IMR-90 (cell line): ENCODE measurements around the gene IGIP. TPM values are rescaled to one million over a fixed set of nuclear protein-coding genes. Genes with fewer than 3 reads are reported as not detected.

Source experiments
- ATAC-seq: fragments of 200-7000 bp; cut with Tn5 transposase; 2 replicates; pipeline ENCODE4 v1.9.1; 2020; ENCODE audit warnings: low read depth, mild to moderate bottlenecking, moderate library complexity
- BruUV-seq: library from RNA; stranded (reverse); fragments of 400-500 nt; replicated peaks from 2 replicates; lab custom pipeline; 2021; lab: Mats Ljungman, UMichigan
- CTCF ChIA-PET: fragments of 300-600 bp; formaldehyde crosslinking; extraction: SDS; loops from one replicate; lab custom pipeline; 2021; ENCODE audit warnings: antibody characterized with exemption; lab: Yijun Ruan, JAX
- POLR2A ChIA-PET: fragments of 300-600 bp; sonication (Branson Sonifier 250); formaldehyde crosslinking; loops from one replicate; lab custom pipeline; 2022; ENCODE audit warnings: antibody characterized with exemption; ENCODE audit not compliant: unreplicated experiment; lab: Charles Lee
- DNase-seq: peaks from one replicate; pipeline ENCODE4 v3.0.0; 2013
- H2AFZ ChIP-seq: replicated peaks from 2 replicates; pipeline ENCODE3; 2013; ENCODE audit warnings: low read length, mild to moderate bottlenecking; ENCODE audit not compliant: poor library complexity
- H2AK5ac ChIP-seq: 2 replicates; pipeline ENCODE4 v1.6.1; 2013; ENCODE audit warnings: low read depth, low read length, inconsistent platforms
- H2AK9ac ChIP-seq: replicated peaks from 2 replicates; pipeline ENCODE3; 2013; ENCODE audit warnings: mild to moderate bottlenecking, low read depth, low read length, moderate library complexity; ENCODE audit not compliant: poor library complexity
- H2BK120ac ChIP-seq: 2 replicates; pipeline ENCODE4 v1.6.1; 2013; ENCODE audit warnings: low read depth, low read length, inconsistent platforms
- H2BK15ac ChIP-seq: 3 replicates; pipeline ENCODE4 v1.6.1; 2013; ENCODE audit warnings: low read depth, low read length, inconsistent platforms
- H2BK20ac ChIP-seq: 2 replicates; pipeline ENCODE4 v1.6.1; 2013; ENCODE audit warnings: low read depth, mild to moderate bottlenecking, inconsistent platforms, low read length, moderate library complexity
- H2BK5ac ChIP-seq: 2 replicates; pipeline ENCODE4 v1.6.1; 2013; ENCODE audit warnings: mild to moderate bottlenecking, low read depth, low read length, inconsistent platforms; ENCODE audit not compliant: poor library complexity, severe bottlenecking
- H3K14ac ChIP-seq: replicated peaks from 2 replicates; pipeline ENCODE4 v1.6.1; 2013; ENCODE audit warnings: low read depth, low read length, inconsistent platforms
- H3K18ac ChIP-seq: 2 replicates; pipeline ENCODE4 v1.6.1; 2013; ENCODE audit warnings: low read depth, low read length, control low read depth
- H3K23ac ChIP-seq: 2 replicates; pipeline ENCODE4 v1.6.1; 2013; ENCODE audit warnings: low read depth, low read length, inconsistent platforms
- H3K27ac ChIP-seq: 2 replicates; pipeline ENCODE4 v1.5.1; 2013; ENCODE audit warnings: mild to moderate bottlenecking, control low read depth, low read length; ENCODE audit not compliant: insufficient read depth
- H3K27me3 ChIP-seq: 2 replicates; pipeline ENCODE4 v1.6.1; 2013; ENCODE audit warnings: low read length; ENCODE audit not compliant: control insufficient read depth, insufficient read depth
- H3K36me3 ChIP-seq: 2 replicates; pipeline ENCODE4 v1.6.1; 2013; ENCODE audit warnings: low read length, mixed read lengths; ENCODE audit not compliant: control insufficient read depth, insufficient read depth
- H3K4ac ChIP-seq: 2 replicates; pipeline ENCODE4 v1.6.1; 2013; ENCODE audit warnings: low read depth, low read length, inconsistent platforms
- H3K4me1 ChIP-seq: 2 replicates; pipeline ENCODE4 v1.6.1; 2013; ENCODE audit warnings: low read length, mixed read lengths; ENCODE audit not compliant: control insufficient read depth, insufficient read depth
- H3K4me2 ChIP-seq: 2 replicates; pipeline ENCODE4 v1.6.1; 2013; ENCODE audit warnings: low read depth, mild to moderate bottlenecking, control low read depth, low read length, moderate library complexity
- H3K4me3 ChIP-seq: 2 replicates; pipeline ENCODE4 v1.5.1; 2013; ENCODE audit warnings: low read depth, mild to moderate bottlenecking, control low read depth, low read length, moderate library complexity; ENCODE audit not compliant: insufficient read depth
- H3K56ac ChIP-seq: 2 replicates; pipeline ENCODE4 v1.6.1; 2013; ENCODE audit warnings: low read length, inconsistent platforms; ENCODE audit not compliant: insufficient read depth; ENCODE audit errors: extremely low read depth
- H3K79me1 ChIP-seq, 2 experiments: 2 replicates each; pipeline ENCODE4 v1.6.1; 2013; ENCODE audit warnings: low read length in 2 of 2, inconsistent platforms in 1 of 2, low read depth in 1 of 2
- H3K9ac ChIP-seq: 2 replicates; pipeline ENCODE4 v1.6.1; 2013; ENCODE audit warnings: low read depth, low read length, control low read depth
- H3K9me1 ChIP-seq: 2 replicates; pipeline ENCODE4 v1.6.1; 2013; ENCODE audit warnings: low read length, inconsistent platforms; ENCODE audit not compliant: insufficient read depth
- H3K9me3 ChIP-seq: 2 replicates; pipeline ENCODE4 v1.6.1; 2013; ENCODE audit warnings: low read length; ENCODE audit not compliant: control insufficient read depth, insufficient read depth
- H4K20me1 ChIP-seq: 2 replicates; pipeline ENCODE4 v1.6.1; 2013; ENCODE audit warnings: low read length, inconsistent platforms; ENCODE audit not compliant: insufficient read depth
- H4K5ac ChIP-seq: 2 replicates; pipeline ENCODE4 v1.6.1; 2013; ENCODE audit warnings: mild to moderate bottlenecking, low read depth, low read length, control low read depth
- H4K8ac ChIP-seq, 2 experiments: 2 replicates each; pipeline ENCODE4 v1.6.1; 2013; ENCODE audit warnings: low read depth in 2 of 2, low read length in 2 of 2, control low read depth in 1 of 2, inconsistent platforms in 1 of 2
- H4K91ac ChIP-seq: 2 replicates; pipeline ENCODE4 v1.6.1; 2013; ENCODE audit warnings: low read depth, low read length, inconsistent platforms; ENCODE audit not compliant: insufficient read depth
- CEBPB ChIP-seq: IDR thresholded peaks from 2 replicates; pipeline ENCODE4 v1.6.1; 2012; ENCODE audit warnings: low read depth, low read length, improper control_type of control experiment
- CTCF ChIP-seq: conservative IDR thresholded peaks from 2 replicates; pipeline ENCODE4 v1.5.1; 2012; ENCODE audit warnings: mild to moderate bottlenecking, low read depth, low read length, improper control_type of control experiment
- FOS ChIP-seq: fragments of 150-350 bp; IDR thresholded peaks from 2 replicates; pipeline ENCODE4 v1.6.1; 2016; ENCODE audit warnings: low read depth, low read length
- MAZ ChIP-seq: IDR thresholded peaks from 2 replicates; pipeline ENCODE4 v1.6.1; 2012; ENCODE audit warnings: low read depth, mild to moderate bottlenecking, low read length, improper control_type of control experiment, moderate library complexity, borderline replicate concordance
- NFE2L2 ChIP-seq: fragments of 150-350 bp; IDR thresholded peaks from 2 replicates; pipeline ENCODE4 v1.6.1; 2016; ENCODE audit warnings: low read depth, mild to moderate bottlenecking, low read length
- RFX5 ChIP-seq: IDR thresholded peaks from 2 replicates; pipeline ENCODE4 v1.8.0; 2012; ENCODE audit warnings: low read depth, mild to moderate bottlenecking, low read length, moderate library complexity
- WGBS, 2 experiments: methylation state at CpG; one replicate each; pipeline versions ENCODE4 v1.1.5 to v1.1.7; 2013; ENCODE audit warnings: missing lambda C conversion rate in 2 of 2; ENCODE audit not compliant: insufficient read length in 1 of 2; ENCODE audit errors: extremely low coverage in 2 of 2; 5-methylcytosine and 5-hydroxymethylcytosine counted together
- dilution Hi-C: fragments of 300-500 bp; cut with HindIII; formaldehyde crosslinking; loops from one replicate; pipeline ENCODE4 v1.14.3; 2018; ENCODE audit warnings: low sequenced_read_pairs; ENCODE audit not compliant: unreplicated experiment
- in situ Hi-C: fragments of 300-500 bp; cut with MboI; formaldehyde crosslinking; loops from 3 replicates; pipeline ENCODE4 v1.14.3; 2019; ENCODE audit warnings: low sequenced_read_pairs, inconsistent platforms, mixed read lengths
- intact Hi-C: fragments of 100-400 bp; cut with micrococcal nuclease; formaldehyde crosslinking; loops from 2 replicates; pipeline ENCODE4 v1.10.0; 2022
- polyA plus RNA-seq, 3 experiments: library from polyadenylated mRNA; depleted of rRNA; stranded (reverse); fragments of >200 nt; gene quantifications; 2 replicates each; pipeline ENCODE4 v1.2.3, GENCODE V29; 2012; ENCODE audit warnings: low replicate concordance in 1 of 3
- total RNA-seq: library from RNA; depleted of rRNA; stranded (reverse); fragments of >200 nt; gene quantifications from 2 replicates; pipeline ENCODE4 v1.2.3, GENCODE V29; 2012

Gene IGIP
- total and polyA plus RNA-seq, 2 of the 4 experiments (the other 2 are of a cell fraction): 1.2 to 5.0 TPM

GRCh38 chr5:140076788-140077187 lies 48.9 kb upstream of the IGIP start (continued):
- TF ChIP-seq MAZ (no peak), CEBPB (no peak)

DNA sequence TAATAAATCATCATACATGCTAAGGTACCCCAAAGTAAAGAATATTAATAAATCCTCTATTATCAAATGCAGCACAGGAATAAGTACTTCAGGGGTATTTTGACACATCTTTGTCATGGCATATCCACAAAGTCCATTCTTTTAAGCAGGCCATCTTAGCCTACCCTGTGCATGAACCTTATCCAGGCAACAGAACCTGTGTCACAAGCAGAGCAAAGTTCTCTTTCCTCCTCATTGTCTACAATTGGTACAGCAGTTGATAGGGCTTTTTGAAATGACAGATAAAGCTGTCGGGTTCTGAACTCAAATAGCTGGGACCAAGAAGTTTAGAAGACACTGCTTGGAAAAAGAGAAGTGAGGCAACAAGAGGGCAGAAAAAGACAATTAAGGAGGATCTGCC lies 42.6 kb upstream of the IGIP start:
- H3K36me3 ChIP-seq: no peaks in the 10 kb centered on the region
- H2BK120ac ChIP-seq: no peak overlapping the region
- H3K9me3 ChIP-seq: no peaks in the 10 kb centered on the region
- H2AFZ ChIP-seq: no peak overlapping the region
- dilution Hi-C loops: no loop called here
- peaks cover 34% of the 10 kb centered on the region for H3K27me3 ChIP-seq
- H3K9ac ChIP-seq: no peak overlapping the region
- H3K4ac ChIP-seq: no peak overlapping the region
- no peak overlapping the region for H2BK15ac ChIP-seq
- H3K14ac ChIP-seq: no peak overlapping the region
- no CpG with 5 or more reads among the region's 1 CpG for WGBS, 2 experiments
- no peak overlapping the region for H2AK5ac ChIP-seq
- BruUV-seq: no TSS peak
- TF ChIP-seq MAZ (no peak), CEBPB (no peak), FOS (no peak), CTCF (no peak), NFE2L2 (no peak), RFX5 (no peak)
- no peak overlapping the region for H3K56ac ChIP-seq
- H3K79me1 ChIP-seq: no peaks in the 10 kb centered on the region
- no peak overlapping the region for H3K27ac ChIP-seq
- DNase-seq (no peak), ATAC-seq (no peak)
- H3K9me1 ChIP-seq: no peaks in the 10 kb centered on the region
- H3K4me2 ChIP-seq: no peak overlapping the region
- no peak overlapping the region for H3K4me3 ChIP-seq
- no peaks in the 10 kb centered on the region for H3K4me1 ChIP-seq
- intact Hi-C loops: no loop called here
- no peak overlapping the region for H2AK9ac ChIP-seq
- H2BK20ac ChIP-seq: no peak overlapping the region
- POLR2A ChIA-PET: no interaction called here
- no peak overlapping the region for H4K91ac ChIP-seq
- no peak overlapping the region for H4K5ac ChIP-seq
- H2BK5ac ChIP-seq: no peak overlapping the region
- CTCF ChIA-PET: no interaction called here
- H4K20me1 ChIP-seq: no peaks in the 10 kb centered on the region
- no peak overlapping the region for H3K23ac ChIP-seq
- in situ Hi-C loops: no loop called here
- no peak overlapping the region for H3K18ac ChIP-seq
- no peak overlapping the region for H4K8ac ChIP-seq
